H1 (cell line): ENCODE measurements around the gene LCLAT1. TPM values are rescaled to one million over a fixed set of nuclear protein-coding genes. Genes with fewer than 3 reads are reported as not detected.

ENCODE experiments used
- CTBP2 ChIP-seq: IDR thresholded peaks from 2 replicates; pipeline ENCODE4 v1.7.0; 2011; ENCODE audit warnings: borderline replicate concordance, mild to moderate bottlenecking, moderate library complexity, mixed read lengths, low read length; ENCODE audit not compliant: insufficient read depth, insufficient read length
- HDAC2 ChIP-seq, 2 experiments: fragments of 300-600 bp in 1 of 2; sonication (generic) in 1 of 2; IDR thresholded peaks; 2 replicates each; pipeline ENCODE4 v1.6.1; 2011 to 2012; ENCODE audit warnings: low read depth in 2 of 2, low read length in 2 of 2, mild to moderate bottlenecking in 2 of 2, moderate library complexity in 2 of 2, borderline replicate concordance in 1 of 2, inconsistent platforms in 1 of 2
- PHF8 ChIP-seq: fragments of 200-600 bp; sonication (generic); conservative IDR thresholded peaks from 2 replicates; pipeline ENCODE4 v1.7.1; 2012; ENCODE audit warnings: low read depth, mild to moderate bottlenecking, inconsistent platforms, low read length, moderate library complexity
- POU5F1 ChIP-seq: IDR thresholded peaks from 2 replicates; pipeline ENCODE4 v1.6.1; 2011; ENCODE audit warnings: low read depth, mild to moderate bottlenecking, low read length, moderate library complexity
- RBBP5 ChIP-seq: IDR thresholded peaks from 2 replicates; pipeline ENCODE4 v1.7.1; 2012; ENCODE audit warnings: low read depth, mild to moderate bottlenecking, inconsistent platforms, low read length, moderate library complexity, borderline replicate concordance
- RXRA ChIP-seq: IDR thresholded peaks from 2 replicates; pipeline ENCODE4 v1.6.1; 2011; ENCODE audit warnings: low read depth, mild to moderate bottlenecking, low read length, moderate library complexity; ENCODE audit not compliant: insufficient read depth
- polyA plus RNA-seq, 7 experiments: library from polyadenylated mRNA; depleted of rRNA in 3 of 7; stranded (reverse) in 5 of 7; unstranded in 2 of 7; fragments of >200 nt in 5 of 7; fragments of 200-250 nt in 2 of 7; gene quantifications; 1 replicate in 5 of 7; 2 replicates in 1 of 7; 4 replicates in 1 of 7; pipeline versions ENCODE4 v1.2.1 to v1.2.3, GENCODE V29; 2011 to 2013; ENCODE audit warnings: missing spikeins in 2 of 7, mixed read lengths in 2 of 7
- total RNA-seq: library from RNA; stranded (reverse); fragmentation: NEBNext Ultra II Directional; extraction: Animal tissue kit (Norgen Biotek cat#: 25700); gene quantifications from 2 replicates; pipeline ENCODE4 v1.2.1, GENCODE V29; 2021

The LCLAT1 gene
- total and polyA plus RNA-seq, 2 of the 8 experiments (the other 6 are each of a cell fraction or from before 2014, with no cell fraction given), result 7.6 to 22.0 TPM

DNA sequence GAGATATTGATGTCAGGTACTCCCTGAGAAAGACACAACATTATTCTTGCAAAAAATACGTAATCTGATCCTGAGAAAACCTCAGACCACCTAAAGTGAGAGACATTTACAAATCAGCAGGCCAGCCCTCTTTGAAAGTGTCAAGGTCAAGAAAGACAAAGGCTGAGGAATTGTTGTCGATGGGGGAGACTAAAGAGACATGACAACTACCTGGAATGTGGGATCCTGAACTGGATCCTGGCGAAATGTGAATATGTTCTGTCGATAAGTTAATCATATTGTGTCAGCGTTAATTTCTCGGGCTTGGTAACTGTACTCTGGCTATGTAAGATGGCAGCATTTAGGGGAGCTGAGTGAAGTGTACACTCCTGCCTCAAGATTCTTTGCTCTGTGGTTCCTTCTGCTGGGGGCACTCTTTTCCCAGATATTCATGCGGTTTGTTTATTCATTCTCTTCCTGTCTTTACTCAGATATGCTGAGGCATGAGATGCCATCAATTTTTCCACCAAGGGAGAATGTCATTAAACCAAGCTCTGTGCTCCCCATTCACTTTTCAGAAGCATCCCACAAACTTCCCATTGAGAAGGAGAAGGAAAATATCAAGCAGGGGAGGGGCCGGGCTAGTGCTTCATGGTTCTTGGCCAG lies 205.3 kb downstream of the LCLAT1 start (continued):
- no peak for TF ChIP-seq RXRA
- TF ChIP-seq RBBP5, result no peak
- TF ChIP-seq HDAC2 (IDR thresholded peaks at IDR 0.05; ENCODE audit: borderline replicate concordance in 1 of 2, low read depth in 2 of 2, low read length in 2 of 2), result no peak; a peak in 1 of 4 replicates
- TF ChIP-seq PHF8, result no peak
- no peak for TF ChIP-seq POU5F1
- TF ChIP-seq CTBP2, result no peak
